ENCODE results near the gene MFN2.

GRCh38 chr1:12060500-12060899, 80.3 kb downstream of the MFN2 start:
- TF ChIP-seq, protein P1, sequence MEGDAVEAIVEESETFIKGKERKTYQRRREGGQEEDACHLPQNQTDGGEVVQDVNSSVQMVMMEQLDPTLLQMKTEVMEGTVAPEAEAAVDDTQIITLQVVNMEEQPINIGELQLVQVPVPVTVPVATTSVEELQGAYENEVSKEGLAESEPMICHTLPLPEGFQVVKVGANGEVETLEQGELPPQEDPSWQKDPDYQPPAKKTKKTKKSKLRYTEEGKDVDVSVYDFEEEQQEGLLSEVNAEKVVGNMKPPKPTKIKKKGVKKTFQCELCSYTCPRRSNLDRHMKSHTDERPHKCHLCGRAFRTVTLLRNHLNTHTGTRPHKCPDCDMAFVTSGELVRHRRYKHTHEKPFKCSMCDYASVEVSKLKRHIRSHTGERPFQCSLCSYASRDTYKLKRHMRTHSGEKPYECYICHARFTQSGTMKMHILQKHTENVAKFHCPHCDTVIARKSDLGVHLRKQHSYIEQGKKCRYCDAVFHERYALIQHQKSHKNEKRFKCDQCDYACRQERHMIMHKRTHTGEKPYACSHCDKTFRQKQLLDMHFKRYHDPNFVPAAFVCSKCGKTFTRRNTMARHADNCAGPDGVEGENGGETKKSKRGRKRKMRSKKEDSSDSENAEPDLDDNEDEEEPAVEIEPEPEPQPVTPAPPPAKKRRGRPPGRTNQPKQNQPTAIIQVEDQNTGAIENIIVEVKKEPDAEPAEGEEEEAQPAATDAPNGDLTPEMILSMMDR (IDR thresholded peaks at IDR 0.05) = no peak
- TF ChIP-seq POLR2A (IDR thresholded peaks at IDR 0.05) = no peak
